ENCODE data around the gene AP4B1.
"Not testable (repeated sequence)": the region's sequence is repeated elsewhere in the genome, so short reads cannot be mapped to it uniquely, and the experiment has no call there.

AP4B1 gene

GRCh38 chr1:113855630-113856400, 48.8 kb downstream of the AP4B1 start:
- TF ChIP-seq CTCF (IDR thresholded peaks at IDR 0.05): no peak
- Histone ChIP-seq H3K4me3 (ENCODE audit: low read depth in 1 of 2, low read length in 1 of 2) (no peak overlapping the region), H3K27me3 (no peaks in the 10 kb centered on the region), H3K36me3 (peaks cover 50% of the 10 kb centered on the region), H3K4me1 (ENCODE audit: control insufficient read depth in 1 of 2, insufficient read depth in 1 of 2, low read depth in 1 of 2, low read length in 1 of 2) (peaks cover 35 to 37% of the 10 kb centered on the region in 2 experiments), H3K9me3 (no peaks in the 10 kb centered on the region), H3K27ac (peak overlapping the region; percentile 81)

GRCh38 chr1:113854234-113854633, 50.4 kb downstream of the AP4B1 start:
- Histone ChIP-seq H3K9me3 (no peaks in the 10 kb centered on the region), H3K4me1 (ENCODE audit: control insufficient read depth in 1 of 2, insufficient read depth in 1 of 2, low read depth in 1 of 2, low read length in 1 of 2) (peaks cover 24 to 31% of the 10 kb centered on the region in 2 experiments), H3K27me3 (no peaks in the 10 kb centered on the region), H3K36me3 (peaks cover 50% of the 10 kb centered on the region), H3K27ac (peak overlapping the region; percentile 8), H3K4me3 (ENCODE audit: low read depth in 1 of 2, low read length in 1 of 2) (no peak overlapping the region)
- TF ChIP-seq CTCF (IDR thresholded peaks at IDR 0.05): no peak

GRCh38 chr1:113852694-113853093, 51.9 kb downstream of the AP4B1 start:
- H3K9me3 ChIP-seq; H3K4me3 ChIP-seq (ENCODE audit: low read depth in 1 of 2, low read length in 1 of 2); H3K27me3 ChIP-seq: not testable (repeated sequence)
- peaks cover 56% of the 10 kb centered on the region for H3K36me3 ChIP-seq
- peaks cover 15 to 25% of the 10 kb centered on the region in 2 experiments for H3K4me1 ChIP-seq (ENCODE audit: control insufficient read depth in 1 of 2, insufficient read depth in 1 of 2, low read depth in 1 of 2, low read length in 1 of 2)
- H3K27ac ChIP-seq: peak overlapping the region; percentile 19

- no peaks in the 10 kb centered on the region for H3K9me3 ChIP-seq
- H3K4me1 ChIP-seq (ENCODE audit: control insufficient read depth in 1 of 2, insufficient read depth in 1 of 2, low read depth in 1 of 2, low read length in 1 of 2): peaks cover 11 to 19% of the 10 kb centered on the region in 2 experiments
- H3K4me3 ChIP-seq (ENCODE audit: low read depth in 1 of 2, low read length in 1 of 2): no peak overlapping the region
- TF ChIP-seq CTCF (IDR thresholded peaks at IDR 0.05): no peak
- H3K36me3 ChIP-seq: peaks cover 53% of the 10 kb centered on the region
- no peaks in the 10 kb centered on the region for H3K27me3 ChIP-seq
- peak overlapping the region; percentile 61 for H3K27ac ChIP-seq
Measured at GRCh38 chr1:113850127-113850796, 54.3 kb downstream of the AP4B1 start.

- H3K36me3 ChIP-seq: peaks cover 51% of the 10 kb centered on the region
- H3K4me3 ChIP-seq (ENCODE audit: low read depth in 1 of 2, low read length in 1 of 2): no peak overlapping the region
- H3K9me3 ChIP-seq: no peaks in the 10 kb centered on the region
- H3K4me1 ChIP-seq (ENCODE audit: control insufficient read depth in 1 of 2, insufficient read depth in 1 of 2, low read depth in 1 of 2, low read length in 1 of 2): peaks cover 11 to 19% of the 10 kb centered on the region in 2 experiments
- no peaks in the 10 kb centered on the region for H3K27me3 ChIP-seq
- H3K27ac ChIP-seq: peak overlapping the region; percentile 61
- no peak for TF ChIP-seq CTCF (IDR thresholded peaks at IDR 0.05)
Measured at GRCh38 chr1:113849072-113849471, 55.5 kb downstream of the AP4B1 start.
